Endodermal cell (in vitro differentiated cells): ENCODE results near the gene EIF3J. TPM values are rescaled to one million over a fixed set of nuclear protein-coding genes. Genes with fewer than 3 reads are reported as not detected.

Experiments
- DNase-seq: peaks from one replicate; pipeline ENCODE4 v3.0.0-alpha.2; 2017
- H3K27ac ChIP-seq: 2 replicates; pipeline ENCODE4 v1.5.1; 2013; ENCODE audit warnings: mild to moderate bottlenecking, low read depth, low read length, moderate library complexity
- H3K27me3 ChIP-seq: 2 replicates; pipeline ENCODE4 v1.6.1; 2013; ENCODE audit warnings: mild to moderate bottlenecking, low read length, moderate library complexity; ENCODE audit not compliant: insufficient read depth, control insufficient read depth, poor library complexity, severe bottlenecking
- H3K36me3 ChIP-seq: 2 replicates; pipeline ENCODE4 v1.7.0; 2013; ENCODE audit warnings: mild to moderate bottlenecking, low read length, moderate library complexity; ENCODE audit not compliant: control insufficient read depth, insufficient read depth
- H3K4me1 ChIP-seq: one replicate; pipeline ENCODE4 v1.7.0; 2013; ENCODE audit warnings: low read length; ENCODE audit not compliant: control insufficient read depth, insufficient read depth
- H3K4me3 ChIP-seq: 2 replicates; pipeline ENCODE4 v1.5.1; 2013; ENCODE audit warnings: mild to moderate bottlenecking, low read length, moderate library complexity
- H3K9ac ChIP-seq: 2 replicates; pipeline ENCODE4 v1.6.1; 2013; ENCODE audit warnings: mild to moderate bottlenecking, low read length, moderate library complexity; ENCODE audit not compliant: poor library complexity, severe bottlenecking; ENCODE audit errors: extremely low read depth
- H3K9me3 ChIP-seq: 2 replicates; pipeline ENCODE4 v1.6.1; 2013; ENCODE audit warnings: mild to moderate bottlenecking, low read length, moderate library complexity; ENCODE audit not compliant: control insufficient read depth
- H3K27ac Mint-ChIP-seq: 2 replicates; pipeline ENCODE4 v1.8.0; 2020; ENCODE audit warnings: mixed read lengths
- H3K27me3 Mint-ChIP-seq: 2 replicates; pipeline ENCODE4 v1.8.0; 2021; ENCODE audit warnings: mild to moderate bottlenecking, mixed read lengths; ENCODE audit not compliant: insufficient read depth
- H3K36me3 Mint-ChIP-seq: 2 replicates; pipeline ENCODE4 v1.8.0; 2020; ENCODE audit warnings: low read depth, mixed read lengths
- H3K4me1 Mint-ChIP-seq: 2 replicates; pipeline ENCODE4 v1.8.0; 2020; ENCODE audit warnings: mixed read lengths
- H3K4me3 Mint-ChIP-seq: 2 replicates; pipeline ENCODE4 v1.8.0; 2020; ENCODE audit warnings: mild to moderate bottlenecking, moderate library complexity, mixed read lengths
- H3K9me3 Mint-ChIP-seq: 2 replicates; pipeline ENCODE4 v1.8.0; 2020; ENCODE audit warnings: mild to moderate bottlenecking, mixed read lengths
- CTCF ChIP-seq: fragments of 200-600 bp; sonication (generic); conservative IDR thresholded peaks from 2 replicates; pipeline ENCODE4 v1.5.0; 2021; ENCODE audit warnings: antibody characterized with exemption, mild to moderate bottlenecking
- WGBS, 2 experiments: methylation state at CpG; one replicate each; pipeline versions ENCODE4 v1.1.5 to v1.1.7; 2013; ENCODE audit warnings: missing lambda C conversion rate in 2 of 2, mixed read lengths in 1 of 2; ENCODE audit not compliant: insufficient coverage in 1 of 2, insufficient read length in 1 of 2; 5-methylcytosine and 5-hydroxymethylcytosine counted together
- total RNA-seq, 2 donors: library from RNA; stranded (reverse); fragmentation: NEBNext Ultra II Directional in 1 of 2; extraction: Animal tissue kit (Norgen Biotek cat#: 25700) in 1 of 2; gene quantifications; 2 replicates in 1 of 2; 3 replicates in 1 of 2; pipeline ENCODE4 v1.2.1, GENCODE V29; 2021

The EIF3J gene
- total RNA-seq, 2 donors from 2014 or later, result 71.4 to 76.5 TPM

- no peaks in the 10 kb centered on the region for H3K9me3 Mint-ChIP-seq
- H3K4me3 Mint-ChIP-seq, result no peak overlapping the region
- 96 to 100% methylated on average over 2 to 3 of the region's 3 CpGs for WGBS, 2 experiments
- peaks cover 16% of the 10 kb centered on the region for H3K36me3 Mint-ChIP-seq
- H3K4me1 Mint-ChIP-seq, result peaks cover 10% of the 10 kb centered on the region
- no peaks in the 10 kb centered on the region for H3K27me3 ChIP-seq
- H3K27me3 Mint-ChIP-seq, result no peaks in the 10 kb centered on the region
- peaks cover under 1% of the 10 kb centered on the region for H3K36me3 ChIP-seq
- no peaks in the 10 kb centered on the region for H3K9me3 ChIP-seq
- no peak overlapping the region for H3K9ac ChIP-seq
- H3K27ac Mint-ChIP-seq, result no peak overlapping the region
- H3K4me3 ChIP-seq, result no peak overlapping the region
- no peaks in the 10 kb centered on the region for H3K4me1 ChIP-seq
- no peak for DNase-seq
- peak; percentile 58 for TF ChIP-seq CTCF
- H3K27ac ChIP-seq, result no peak overlapping the region
Measured at GRCh38 chr15:44532689-44533088, 4.3 kb upstream of the EIF3J start.

GRCh38 chr15:44535092-44535491, 1.9 kb upstream of the EIF3J start:
- peaks cover 27% of the 10 kb centered on the region for H3K36me3 Mint-ChIP-seq
- Histone ChIP-seq H3K4me1 (no peaks in the 10 kb centered on the region), H3K9ac (no peak overlapping the region), H3K36me3 (no peaks in the 10 kb centered on the region), H3K27me3 (no peaks in the 10 kb centered on the region), H3K27ac (no peak overlapping the region), H3K9me3 (no peaks in the 10 kb centered on the region), H3K4me3 (no peak overlapping the region)
- H3K4me3 Mint-ChIP-seq, result peak overlapping the region; percentile 77
- H3K9me3 Mint-ChIP-seq, result no peaks in the 10 kb centered on the region
- H3K27ac Mint-ChIP-seq, result peak overlapping the region; percentile 26
- 95% methylated on average over 6 to 8 of the region's 8 CpGs for WGBS, 2 experiments
- TF ChIP-seq CTCF, result no peak
- peaks cover 17% of the 10 kb centered on the region for H3K4me1 Mint-ChIP-seq
- no peak for DNase-seq
- no peaks in the 10 kb centered on the region for H3K27me3 Mint-ChIP-seq

- peak overlapping the region; percentile 77 for H3K4me3 Mint-ChIP-seq
- peaks cover 5% of the 10 kb centered on the region for H3K36me3 ChIP-seq
- H3K27me3 Mint-ChIP-seq, result no peaks in the 10 kb centered on the region
- H3K4me3 ChIP-seq, result peak overlapping the region; percentile 99
- peak overlapping the region; percentile 79 for H3K27ac Mint-ChIP-seq
- WGBS, 2 experiments, result 63 to 67% methylated on average over 35 to 36 of the region's 36 CpGs
- no peak for TF ChIP-seq CTCF
- peak overlapping the region; percentile 72 for H3K27ac ChIP-seq
- H3K9me3 Mint-ChIP-seq, result no peaks in the 10 kb centered on the region
- peak; percentile 72 for DNase-seq
- peaks cover 14% of the 10 kb centered on the region for H3K4me1 Mint-ChIP-seq
- H3K4me1 ChIP-seq, result no peaks in the 10 kb centered on the region
- H3K36me3 Mint-ChIP-seq, result peaks cover 33% of the 10 kb centered on the region
- peak overlapping the region; percentile 81 for H3K9ac ChIP-seq
- H3K9me3 ChIP-seq, result no peaks in the 10 kb centered on the region
- H3K27me3 ChIP-seq, result no peaks in the 10 kb centered on the region
Measured at GRCh38 chr15:44535523-44536301, 1.2 kb upstream of the EIF3J start.
